Stomach smooth muscle (tissue), 2 donors: Measurements from ENCODE around the gene CPAMD8.

ENCODE experiments used
- H3K27ac ChIP-seq: one replicate; pipeline ENCODE4 v1.7.0; 2013; ENCODE audit warnings: mild to moderate bottlenecking, low read length, inconsistent platforms
- H3K27me3 ChIP-seq, 2 donors: one replicate each; pipeline ENCODE4 v1.7.0; 2013; ENCODE audit warnings: low read length in 2 of 2; ENCODE audit not compliant: insufficient read depth in 2 of 2, control insufficient read depth in 1 of 2
- H3K36me3 ChIP-seq, 2 donors: one replicate each; pipeline ENCODE4 v1.7.0; 2013; ENCODE audit warnings: low read length in 2 of 2; ENCODE audit not compliant: control insufficient read depth in 2 of 2, insufficient read depth in 2 of 2
- H3K4me1 ChIP-seq: one replicate; pipeline ENCODE4 v1.7.0; 2013; ENCODE audit warnings: low read length; ENCODE audit not compliant: control insufficient read depth, insufficient read depth
- H3K4me3 ChIP-seq, 2 donors: one replicate each; pipeline ENCODE4 v1.7.0; 2013; ENCODE audit warnings: low read length in 2 of 2
- H3K9ac ChIP-seq, 2 donors: one replicate each; pipeline ENCODE4 v1.7.0; 2013; ENCODE audit warnings: low read length in 2 of 2, mild to moderate bottlenecking in 1 of 2
- H3K9me3 ChIP-seq, 2 donors: one replicate each; pipeline ENCODE4 v1.7.0; 2013; ENCODE audit warnings: low read length in 2 of 2; ENCODE audit not compliant: control insufficient read depth in 2 of 2
- donor health status: healthy.
- donor health status: Pancreatic carcinoma.

CPAMD8 gene

GRCh38 chr19:16856091-16856490, 170.5 kb downstream of the CPAMD8 start:
- H3K4me3 ChIP-seq, result no peak overlapping the region
- no peak overlapping the region for H3K9ac ChIP-seq
- H3K4me1 ChIP-seq, result no peaks in the 10 kb centered on the region
- H3K27ac ChIP-seq, result no peak overlapping the region
- no peaks in the 10 kb centered on the region for H3K9me3 ChIP-seq
- no peaks in the 10 kb centered on the region for H3K27me3 ChIP-seq
- peaks cover 39 to 47% of the 10 kb centered on the region in 2 donors for H3K36me3 ChIP-seq

DNA sequence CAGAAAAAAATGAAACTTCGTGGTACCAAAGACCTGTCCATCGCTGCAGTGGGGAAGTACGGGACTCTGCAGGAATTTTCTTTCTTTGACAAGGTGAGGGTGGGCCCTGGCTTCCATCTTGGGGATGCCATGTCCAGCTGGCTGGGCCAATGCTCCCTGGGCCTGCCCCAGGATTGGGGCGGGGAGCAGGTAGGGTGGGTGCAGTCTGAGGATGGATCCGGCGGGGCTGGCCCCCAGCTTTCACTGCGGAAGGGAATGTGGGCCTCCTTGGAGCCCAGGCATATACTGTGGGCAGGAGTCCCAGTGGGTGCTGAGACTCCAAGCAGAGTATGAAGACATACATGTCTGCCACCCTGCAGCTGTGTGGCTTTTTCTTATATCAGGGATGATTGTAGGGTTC, 173.5 kb downstream of the CPAMD8 start:
- peaks cover 50 to 54% of the 10 kb centered on the region in 2 donors for H3K36me3 ChIP-seq

GRCh38 chr19:16851031-16851712, 175.4 kb downstream of the CPAMD8 start:
- Histone ChIP-seq H3K4me3 (no peak overlapping the region), H3K27ac (no peak overlapping the region), H3K9ac (no peak overlapping the region), H3K27me3 (no peaks in the 10 kb centered on the region), H3K36me3 (peaks cover 58 to 69% of the 10 kb centered on the region in 2 donors), H3K4me1 (peaks cover 4% of the 10 kb centered on the region), H3K9me3 (no peaks in the 10 kb centered on the region)

More for the DNA sequence above, 173.5 kb downstream of the CPAMD8 start:
- Histone ChIP-seq H3K9ac (no peak overlapping the region), H3K4me3 (no peak overlapping the region), H3K27ac (no peak overlapping the region), H3K4me1 (no peaks in the 10 kb centered on the region), H3K9me3 (no peaks in the 10 kb centered on the region), H3K27me3 (no peaks in the 10 kb centered on the region)

GRCh38 chr19:16850133-16850532, 176.5 kb downstream of the CPAMD8 start:
- H3K9ac ChIP-seq, result no peak overlapping the region
- peaks cover 60 to 70% of the 10 kb centered on the region in 2 donors for H3K36me3 ChIP-seq
- no peak overlapping the region for H3K4me3 ChIP-seq
- peaks cover 4% of the 10 kb centered on the region for H3K4me1 ChIP-seq
- no peaks in the 10 kb centered on the region for H3K27me3 ChIP-seq
- no peak overlapping the region for H3K27ac ChIP-seq
- H3K9me3 ChIP-seq, result no peaks in the 10 kb centered on the region

- Histone ChIP-seq H3K27ac (no peak overlapping the region), H3K4me3 (no peak overlapping the region), H3K36me3 (peaks cover 63 to 68% of the 10 kb centered on the region in 2 donors), H3K9ac (no peak overlapping the region), H3K4me1 (peaks cover 4% of the 10 kb centered on the region), H3K9me3 (no peaks in the 10 kb centered on the region), H3K27me3 (no peaks in the 10 kb centered on the region)
These were observed 177.4 kb downstream of the CPAMD8 start for GRCh38 chr19:16849168-16849567.

DNA sequence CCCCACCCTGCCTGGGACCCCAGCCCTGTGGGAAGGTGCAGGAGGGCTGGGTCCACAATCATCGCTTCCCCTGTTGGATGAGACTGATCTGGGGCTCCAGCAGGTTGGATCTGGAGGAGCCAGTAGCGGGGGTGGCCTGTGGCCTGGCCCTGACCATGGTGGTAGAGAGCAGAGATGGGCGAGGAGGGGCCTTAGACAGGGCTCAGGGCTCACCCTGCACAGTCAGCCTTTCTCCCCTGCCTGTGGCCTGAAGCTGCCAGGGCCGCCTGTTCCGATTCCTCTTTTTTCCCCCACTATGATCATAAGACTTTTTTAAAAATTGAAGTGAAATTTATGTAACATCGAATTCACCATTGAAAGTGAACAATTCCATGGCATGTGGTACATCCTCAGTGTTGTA, 179.2 kb downstream of the CPAMD8 start:
- H3K36me3 ChIP-seq, result peaks cover 57 to 63% of the 10 kb centered on the region in 2 donors
- H3K27ac ChIP-seq, result no peak overlapping the region
- no peaks in the 10 kb centered on the region for H3K9me3 ChIP-seq
- no peak overlapping the region for H3K4me3 ChIP-seq
- H3K27me3 ChIP-seq, result no peaks in the 10 kb centered on the region
- H3K4me1 ChIP-seq, result peaks cover 4% of the 10 kb centered on the region
- no peak overlapping the region for H3K9ac ChIP-seq

GRCh38 chr19:16846901-16847300, 179.7 kb downstream of the CPAMD8 start:
- H3K36me3 ChIP-seq, result peaks cover 55 to 61% of the 10 kb centered on the region in 2 donors

More at GRCh38 chr19:16846901-16847300, 179.7 kb downstream of the CPAMD8 start:
- Histone ChIP-seq H3K4me3 (no peak overlapping the region), H3K9me3 (no peaks in the 10 kb centered on the region), H3K27me3 (no peaks in the 10 kb centered on the region), H3K4me1 (peaks cover 4% of the 10 kb centered on the region), H3K9ac (no peak overlapping the region), H3K27ac (no peak overlapping the region)
